Measurements from ENCODE around the gene LARP1.

LARP1 gene

DNA sequence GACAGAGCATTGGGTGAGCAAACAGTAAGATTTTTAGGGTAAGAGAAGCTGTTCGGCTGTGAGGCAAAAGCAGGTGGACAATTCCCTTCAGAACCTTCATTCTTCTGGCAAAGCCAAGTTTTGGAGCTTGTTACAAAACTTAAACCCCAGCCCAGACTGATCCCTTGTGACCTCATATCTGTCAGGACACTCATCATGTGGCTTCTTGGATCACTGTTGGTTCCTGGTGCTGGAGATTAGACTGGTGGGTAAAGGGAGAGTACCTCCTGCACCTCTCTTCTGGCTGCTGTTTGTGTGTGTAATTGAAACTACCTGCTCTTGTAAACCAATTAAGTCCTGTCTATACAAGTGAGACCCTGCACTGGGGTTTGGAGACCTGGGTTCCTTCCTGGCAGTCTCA, 21.0 kb downstream of the LARP1 start:
- H3K4me3 ChIP-seq (ENCODE audit: low read depth, low read length): no peak overlapping the region
- TF ChIP-seq CTCF (IDR thresholded peaks at IDR 0.05; ENCODE audit: borderline replicate concordance, insufficient read depth, low read depth, low read length): no peak

DNA sequence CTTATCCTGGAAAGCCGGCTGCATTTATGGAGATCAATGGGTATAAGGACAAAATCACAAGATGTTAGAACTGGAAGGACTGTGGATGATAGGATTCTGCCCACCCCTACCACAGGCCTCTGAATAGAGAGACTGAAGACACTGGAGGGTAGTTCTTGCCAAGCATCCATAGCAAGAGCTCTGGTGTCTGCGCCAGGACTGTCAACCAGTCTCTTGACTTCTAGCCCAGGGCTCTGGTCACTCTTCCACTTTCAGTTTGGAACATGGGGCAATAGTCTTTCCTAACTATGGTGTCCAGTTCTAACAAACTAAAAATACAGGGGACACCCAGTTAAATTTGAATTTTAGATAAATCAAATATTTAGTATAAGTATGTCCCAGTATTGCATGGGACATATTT, 23.4 kb downstream of the LARP1 start:
- no peak overlapping the region for H3K4me3 ChIP-seq (ENCODE audit: low read depth, low read length)
- no peak for TF ChIP-seq CTCF (IDR thresholded peaks at IDR 0.05; ENCODE audit: borderline replicate concordance, insufficient read depth, low read depth, low read length)

DNA sequence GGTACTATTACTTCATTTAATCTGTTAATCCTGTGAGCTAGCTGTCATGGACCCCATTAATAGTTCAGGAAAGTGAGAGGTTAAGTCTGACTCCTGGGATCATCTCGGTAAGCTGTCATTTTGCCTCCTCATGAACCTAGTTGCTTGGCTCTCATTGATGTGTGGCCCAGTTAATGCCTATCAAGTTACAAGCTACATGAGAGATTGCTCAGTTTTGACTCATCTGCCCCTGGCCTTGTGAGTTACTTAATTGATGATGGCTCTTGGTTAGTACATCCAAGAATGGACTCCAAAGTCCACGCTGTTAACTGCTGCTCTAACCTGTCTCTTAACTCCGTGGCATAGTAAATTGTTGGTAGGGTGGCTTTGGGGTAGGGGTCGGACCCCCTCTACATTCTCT, 23.9 kb downstream of the LARP1 start:
- no peak overlapping the region for H3K4me3 ChIP-seq (ENCODE audit: low read depth, low read length)
- TF ChIP-seq CTCF (IDR thresholded peaks at IDR 0.05; ENCODE audit: borderline replicate concordance, insufficient read depth, low read depth, low read length): no peak

- no peak overlapping the region for H3K4me3 ChIP-seq (ENCODE audit: low read depth, low read length)
- TF ChIP-seq CTCF (IDR thresholded peaks at IDR 0.05; ENCODE audit: borderline replicate concordance, insufficient read depth, low read depth, low read length): no peak
Observed at GRCh38 chr5:154780128-154780527, 25.0 kb downstream of the LARP1 start.

- H3K4me3 ChIP-seq (ENCODE audit: low read depth, low read length): no peak overlapping the region
- no peak for TF ChIP-seq CTCF (IDR thresholded peaks at IDR 0.05; ENCODE audit: borderline replicate concordance, insufficient read depth, low read depth, low read length)
Observed at GRCh38 chr5:154782326-154782725, 27.1 kb downstream of the LARP1 start.

- H3K4me3 ChIP-seq (ENCODE audit: low read depth, low read length): no peak overlapping the region
- TF ChIP-seq CTCF (IDR thresholded peaks at IDR 0.05; ENCODE audit: borderline replicate concordance, insufficient read depth, low read depth, low read length): no peak
Observed at GRCh38 chr5:154782812-154783592, 27.8 kb downstream of the LARP1 start.

DNA sequence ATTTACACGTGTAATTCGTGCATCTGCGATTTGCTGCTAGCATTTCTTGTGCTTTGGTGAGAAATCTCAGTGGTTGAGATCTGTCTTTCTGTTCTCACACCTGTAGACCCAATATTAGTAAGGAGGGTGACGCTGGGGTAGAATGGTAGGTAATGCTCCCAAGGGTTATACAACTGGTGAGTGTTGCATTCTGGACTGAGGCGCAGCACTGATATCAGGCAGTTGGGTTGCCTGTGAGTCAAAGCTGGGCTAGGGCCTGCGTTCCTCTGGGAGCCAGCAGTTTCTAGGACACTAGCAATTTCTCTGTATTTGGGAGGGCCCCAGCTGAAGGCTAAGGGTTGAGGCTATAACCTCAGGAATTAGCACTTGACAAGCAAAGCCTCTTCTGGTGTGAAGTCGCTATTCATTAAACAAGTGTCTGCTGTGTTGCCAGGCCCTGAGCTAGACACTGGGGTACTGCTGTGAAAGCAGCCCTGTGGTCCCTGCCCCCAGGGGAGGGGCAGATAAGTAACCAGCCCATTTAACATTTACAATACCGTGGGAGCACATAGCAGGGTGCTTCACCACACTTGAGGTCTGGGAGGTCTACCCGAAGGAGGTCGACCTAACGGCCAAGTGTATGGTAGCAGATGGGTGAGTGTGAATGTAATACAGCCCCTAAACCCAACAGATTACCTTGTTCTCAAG, 28.7 kb downstream of the LARP1 start:
- no peak for TF ChIP-seq CTCF (IDR thresholded peaks at IDR 0.05; ENCODE audit: borderline replicate concordance, insufficient read depth, low read depth, low read length)
- H3K4me3 ChIP-seq (ENCODE audit: low read depth, low read length): no peak overlapping the region

Measured in GM12875 (cell line).